ENCODE data around the gene RTRAF.

DNA sequence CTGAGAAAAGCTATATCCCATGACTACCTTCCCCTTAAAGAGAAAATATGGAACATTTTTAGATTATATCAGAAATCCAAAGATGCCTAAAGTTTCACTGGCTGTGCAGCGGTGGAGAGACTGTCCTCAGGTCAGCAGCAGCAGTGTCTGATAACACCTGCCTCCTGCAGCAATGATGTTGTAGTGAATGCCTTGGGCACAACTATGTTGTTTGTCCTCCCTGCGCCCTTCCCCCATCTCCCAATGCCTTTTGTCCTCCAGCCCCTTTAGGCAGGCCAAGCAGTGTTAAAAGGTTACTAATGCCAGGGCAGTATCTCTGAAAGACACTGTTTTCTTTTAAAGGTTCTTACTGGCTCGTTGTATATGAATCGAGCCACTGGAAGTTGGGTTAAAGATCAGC is 13.2 kb downstream of the RTRAF start:
- TF ChIP-seq POLR2AphosphoS5 (IDR thresholded peaks at IDR 0.05): no peak
- TF ChIP-seq, protein P1, sequence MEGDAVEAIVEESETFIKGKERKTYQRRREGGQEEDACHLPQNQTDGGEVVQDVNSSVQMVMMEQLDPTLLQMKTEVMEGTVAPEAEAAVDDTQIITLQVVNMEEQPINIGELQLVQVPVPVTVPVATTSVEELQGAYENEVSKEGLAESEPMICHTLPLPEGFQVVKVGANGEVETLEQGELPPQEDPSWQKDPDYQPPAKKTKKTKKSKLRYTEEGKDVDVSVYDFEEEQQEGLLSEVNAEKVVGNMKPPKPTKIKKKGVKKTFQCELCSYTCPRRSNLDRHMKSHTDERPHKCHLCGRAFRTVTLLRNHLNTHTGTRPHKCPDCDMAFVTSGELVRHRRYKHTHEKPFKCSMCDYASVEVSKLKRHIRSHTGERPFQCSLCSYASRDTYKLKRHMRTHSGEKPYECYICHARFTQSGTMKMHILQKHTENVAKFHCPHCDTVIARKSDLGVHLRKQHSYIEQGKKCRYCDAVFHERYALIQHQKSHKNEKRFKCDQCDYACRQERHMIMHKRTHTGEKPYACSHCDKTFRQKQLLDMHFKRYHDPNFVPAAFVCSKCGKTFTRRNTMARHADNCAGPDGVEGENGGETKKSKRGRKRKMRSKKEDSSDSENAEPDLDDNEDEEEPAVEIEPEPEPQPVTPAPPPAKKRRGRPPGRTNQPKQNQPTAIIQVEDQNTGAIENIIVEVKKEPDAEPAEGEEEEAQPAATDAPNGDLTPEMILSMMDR (IDR thresholded peaks at IDR 0.05): no peak
